Loucy (cell line): ENCODE results near the gene OR4K5.
"Not testable (repeated sequence)": the region's sequence is repeated elsewhere in the genome, so short reads cannot be mapped to it uniquely, and the experiment has no call there.

Experiments used
- CTCF ChIP-seq: fragments of 200-600 bp; sonication (generic); conservative IDR thresholded peaks from 2 replicates; pipeline ENCODE4 v1.5.1; 2014; ENCODE audit warnings: mild to moderate bottlenecking, antibody characterized with exemption, low read length
- EZH2phosphoT487 ChIP-seq: fragments of 200-600 bp; IDR thresholded peaks from 2 replicates; pipeline ENCODE4 v1.6.1; 2018; ENCODE audit warnings: antibody characterized with exemption, mild to moderate bottlenecking, moderate library complexity, borderline replicate concordance

- not testable (repeated sequence) for TF ChIP-seq CTCF, EZH2phosphoT487
These were observed 49.3 kb downstream of the OR4K5 start for GRCh38 chr14:19969735-19970134.
